Heart left ventricle (tissue), 13 donors: ENCODE data around the gene MGST2.

Experiments
- POLR2A ChIP-seq, 2 donors: fragments of 450-650 bp; IDR thresholded peaks; one replicate each; pipeline ENCODE4 v1.6.1; 2017; ENCODE audit warnings: antibody characterized with exemption in 2 of 2, mild to moderate bottlenecking in 2 of 2, moderate library complexity in 2 of 2
- TF ChIP-seq, protein P1 (sequence below), 12 donors: fragments of 200-600 bp; sonication (generic) in 4 of 12; IDR thresholded peaks; one replicate each; pipeline versions ENCODE4 v1.5.0 to v1.8.0; 2018 to 2022; ENCODE audit warnings: antibody characterized with exemption in 12 of 12, mild to moderate bottlenecking in 5 of 12
- donor health status: ischemic (EF 13 %, LVEDD 7.1; RV severe dilation, severe dysfunction).
- donor health status: DM: no; HTN: yes; CAD: no.
- donor health status: DM: no; HTN: no; CAD: no.
- donor health status: ischemic (EF 25% LVEDD 6.9; RV normal size, moderate dysfunction).
- donor health status: ischemic (EF 25% LVEDD 5.7; RV mildly dilated, moderate dysfunction).
- donor health status: ischemic (EF 35%, LVEDD 5.7; RV mildly dilated, moderate dysfunction).
- donor health status: nonischemic (EF 11% LVEDD 7.7; RV severe dilation, severe dysfunction).
- donor health status: DM: yes; HTN: yes; CAD: no.
- donor health status: PGD.
- donor health status: ischemic (EF 29% LVEDD 5.4; RV normal size, mild dysfunction).
- donor health status: nonischemic (EF 23%, LVEDD 6.1; RV moderate dilation, normal function).

DNA sequence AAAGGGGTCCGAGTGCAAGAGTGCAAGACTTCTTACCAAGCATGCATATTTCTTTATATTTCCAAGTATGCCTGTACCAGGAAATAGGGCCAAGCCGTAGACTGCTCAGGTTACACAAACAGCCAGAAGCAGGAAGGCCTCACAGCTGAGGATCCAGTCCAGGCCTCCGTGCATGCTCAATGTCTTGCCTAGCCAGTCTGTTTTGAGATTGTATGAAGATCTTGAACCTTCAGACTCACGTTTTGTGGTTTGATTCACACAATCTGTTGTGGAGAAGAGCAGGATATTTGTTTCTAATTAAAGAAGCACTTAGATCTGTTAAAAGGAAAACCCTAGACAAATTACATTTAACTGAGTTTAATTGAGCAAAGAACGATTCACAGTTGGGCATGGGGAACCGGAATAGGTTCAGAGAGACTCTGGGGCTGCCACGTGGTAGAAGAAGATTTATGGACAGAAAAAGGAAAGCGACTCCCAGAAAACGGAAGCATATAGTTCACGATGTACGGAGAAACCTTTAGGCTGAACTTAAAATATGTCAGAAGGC lies 1.2 kb downstream of the MGST2 start:
- TF ChIP-seq, protein P1, sequence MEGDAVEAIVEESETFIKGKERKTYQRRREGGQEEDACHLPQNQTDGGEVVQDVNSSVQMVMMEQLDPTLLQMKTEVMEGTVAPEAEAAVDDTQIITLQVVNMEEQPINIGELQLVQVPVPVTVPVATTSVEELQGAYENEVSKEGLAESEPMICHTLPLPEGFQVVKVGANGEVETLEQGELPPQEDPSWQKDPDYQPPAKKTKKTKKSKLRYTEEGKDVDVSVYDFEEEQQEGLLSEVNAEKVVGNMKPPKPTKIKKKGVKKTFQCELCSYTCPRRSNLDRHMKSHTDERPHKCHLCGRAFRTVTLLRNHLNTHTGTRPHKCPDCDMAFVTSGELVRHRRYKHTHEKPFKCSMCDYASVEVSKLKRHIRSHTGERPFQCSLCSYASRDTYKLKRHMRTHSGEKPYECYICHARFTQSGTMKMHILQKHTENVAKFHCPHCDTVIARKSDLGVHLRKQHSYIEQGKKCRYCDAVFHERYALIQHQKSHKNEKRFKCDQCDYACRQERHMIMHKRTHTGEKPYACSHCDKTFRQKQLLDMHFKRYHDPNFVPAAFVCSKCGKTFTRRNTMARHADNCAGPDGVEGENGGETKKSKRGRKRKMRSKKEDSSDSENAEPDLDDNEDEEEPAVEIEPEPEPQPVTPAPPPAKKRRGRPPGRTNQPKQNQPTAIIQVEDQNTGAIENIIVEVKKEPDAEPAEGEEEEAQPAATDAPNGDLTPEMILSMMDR (IDR thresholded peaks at IDR 0.05) = no peak
- no peak for TF ChIP-seq POLR2A (IDR thresholded peaks at IDR 0.05)
